ENCODE data around the gene LEF1.
A peak's percentile ranks its signal among the peaks of the same experiment; 100 is the strongest.

LEF1 gene

GRCh38 chr4:108107729-108108382 is 60.9 kb downstream of the LEF1 start:
- DNase-seq = no peak

GRCh38 chr4:108107101-108107500 is 61.6 kb downstream of the LEF1 start:
- DNase-seq = no peak

GRCh38 chr4:108106186-108106585 is 62.5 kb downstream of the LEF1 start:
- DNase-seq = no peak

GRCh38 chr4:108103099-108103862 is 65.5 kb downstream of the LEF1 start:
- no peak for DNase-seq

GRCh38 chr4:108100827-108101226 is 67.9 kb downstream of the LEF1 start:
- no peak for DNase-seq

GRCh38 chr4:108099838-108100237 is 68.9 kb downstream of the LEF1 start:
- DNase-seq = no peak

GRCh38 chr4:108097990-108098553 is 70.7 kb downstream of the LEF1 start:
- DNase-seq = no peak

GRCh38 chr4:108094923-108095482 is 73.7 kb downstream of the LEF1 start:
- DNase-seq = no peak

- no peak for DNase-seq
Measured at GRCh38 chr4:108094131-108094530, 74.6 kb downstream of the LEF1 start.

GRCh38 chr4:108092288-108092687 is 76.4 kb downstream of the LEF1 start:
- DNase-seq = no peak

- no peak for DNase-seq
Measured at GRCh38 chr4:108087293-108087967, 81.3 kb downstream of the LEF1 start.

- DNase-seq = no peak
Measured at GRCh38 chr4:108081256-108081655, 87.5 kb downstream of the LEF1 start.

- no peak for DNase-seq
Measured at GRCh38 chr4:108080747-108081146, 88.0 kb downstream of the LEF1 start.

- DNase-seq = no peak
Measured at GRCh38 chr4:108078024-108078733, 90.6 kb downstream of the LEF1 start.

- peak; percentile 91 for DNase-seq
Measured at GRCh38 chr4:108072300-108072699, 96.4 kb downstream of the LEF1 start.

- no peak for DNase-seq
Measured at GRCh38 chr4:108070775-108071174, 98.0 kb downstream of the LEF1 start.

GRCh38 chr4:108068442-108068841 is 100.3 kb downstream of the LEF1 start:
- no peak for DNase-seq

- no peak for DNase-seq
Measured at GRCh38 chr4:108060686-108061321, 107.9 kb downstream of the LEF1 start.

GRCh38 chr4:108060164-108060563 is 108.6 kb downstream of the LEF1 start:
- DNase-seq = no peak

- no peak for DNase-seq
Measured at GRCh38 chr4:108058685-108059440, 109.9 kb downstream of the LEF1 start.

- DNase-seq = no peak
Measured at GRCh38 chr4:108056418-108056817, 112.3 kb downstream of the LEF1 start.
